ENCODE measurements around the gene RPUSD1.
"Not testable (repeated sequence)": the region's sequence is repeated elsewhere in the genome, so short reads cannot be mapped to it uniquely, and the experiment has no call there.

RPUSD1 gene

DNA sequence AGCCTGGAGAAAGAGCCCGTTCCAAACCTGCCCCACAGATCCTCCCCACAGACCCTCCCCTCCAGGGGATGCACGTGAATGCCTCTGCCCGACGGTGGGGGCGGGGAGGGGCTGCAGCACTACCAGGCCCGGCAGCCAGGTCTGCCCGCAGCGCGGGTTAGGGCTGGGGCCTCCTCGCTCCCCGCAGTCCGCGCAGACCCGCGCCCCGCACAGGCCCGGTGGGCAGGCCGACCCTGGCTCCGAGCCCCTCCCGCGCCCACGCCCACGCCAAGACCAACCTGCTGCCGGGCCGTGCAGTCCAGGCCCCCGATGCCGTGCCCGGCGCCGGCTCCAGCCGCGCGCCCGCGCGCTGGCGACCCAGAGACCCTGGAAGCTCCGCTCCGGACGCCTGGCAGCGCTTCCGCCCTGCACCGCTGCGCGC is at the start of gene RPUSD1:
TSS of gene RPUSD1 (minus strand) at position 404 of the 421 bp plus-strand sequence. CDS start 644 bp downstream, outside the sequence.
- TF ChIP-seq, protein P1, sequence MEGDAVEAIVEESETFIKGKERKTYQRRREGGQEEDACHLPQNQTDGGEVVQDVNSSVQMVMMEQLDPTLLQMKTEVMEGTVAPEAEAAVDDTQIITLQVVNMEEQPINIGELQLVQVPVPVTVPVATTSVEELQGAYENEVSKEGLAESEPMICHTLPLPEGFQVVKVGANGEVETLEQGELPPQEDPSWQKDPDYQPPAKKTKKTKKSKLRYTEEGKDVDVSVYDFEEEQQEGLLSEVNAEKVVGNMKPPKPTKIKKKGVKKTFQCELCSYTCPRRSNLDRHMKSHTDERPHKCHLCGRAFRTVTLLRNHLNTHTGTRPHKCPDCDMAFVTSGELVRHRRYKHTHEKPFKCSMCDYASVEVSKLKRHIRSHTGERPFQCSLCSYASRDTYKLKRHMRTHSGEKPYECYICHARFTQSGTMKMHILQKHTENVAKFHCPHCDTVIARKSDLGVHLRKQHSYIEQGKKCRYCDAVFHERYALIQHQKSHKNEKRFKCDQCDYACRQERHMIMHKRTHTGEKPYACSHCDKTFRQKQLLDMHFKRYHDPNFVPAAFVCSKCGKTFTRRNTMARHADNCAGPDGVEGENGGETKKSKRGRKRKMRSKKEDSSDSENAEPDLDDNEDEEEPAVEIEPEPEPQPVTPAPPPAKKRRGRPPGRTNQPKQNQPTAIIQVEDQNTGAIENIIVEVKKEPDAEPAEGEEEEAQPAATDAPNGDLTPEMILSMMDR (IDR thresholded peaks at IDR 0.05), result no peak
- peak within 1 kb of the TSS; percentile 54 to 85 for H3K27ac ChIP-seq
- H3K4me3 ChIP-seq, result peak within 1 kb of the TSS; percentile 100
- DNase-seq (ENCODE audit: low spot score), result no peak

DNA sequence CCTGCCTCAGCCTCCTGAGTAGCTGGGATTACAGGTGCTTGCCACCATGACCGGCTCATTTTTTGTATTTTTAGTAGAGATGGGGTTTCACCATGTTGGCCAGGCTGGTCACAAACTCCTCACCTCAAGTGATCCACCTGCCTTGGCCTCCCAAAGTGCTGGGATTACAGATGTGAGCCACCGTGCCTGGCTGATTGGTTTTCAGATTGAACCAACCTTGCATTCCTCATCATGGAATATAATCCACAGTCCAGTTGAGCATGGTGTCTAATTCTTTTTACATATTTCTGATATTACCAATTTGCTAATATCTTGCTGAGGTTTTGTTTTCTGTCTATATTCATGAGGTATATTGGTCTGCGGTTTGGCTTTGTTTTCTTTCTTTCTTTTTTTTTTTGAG is 48.6 kb upstream of the RPUSD1 start:
- not testable (repeated sequence) for DNase-seq (ENCODE audit: low spot score); H3K27ac ChIP-seq; H3K4me3 ChIP-seq

DNA sequence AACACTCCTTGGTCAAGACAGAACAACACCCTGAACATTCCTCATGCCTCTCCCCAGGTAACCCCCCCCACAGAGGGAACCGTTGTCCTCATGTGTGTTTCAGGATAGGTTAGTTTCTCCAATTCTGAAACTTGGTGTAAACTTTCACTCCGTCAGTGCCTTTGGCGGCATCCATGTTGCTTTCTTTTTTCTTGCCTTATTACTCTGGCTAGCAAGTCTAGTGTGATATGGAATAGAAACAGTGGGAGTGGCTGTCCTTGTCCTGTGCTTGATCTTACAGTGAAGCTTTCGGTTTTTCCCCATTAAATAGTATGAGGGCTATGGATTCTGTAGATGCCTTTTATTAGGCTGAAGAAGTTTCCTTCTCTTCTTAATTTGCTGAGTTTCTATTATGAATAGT is 48.0 kb upstream of the RPUSD1 start:
- no peak overlapping the region for H3K27ac ChIP-seq
- H3K4me3 ChIP-seq, result no peak overlapping the region
- TF ChIP-seq, protein P1 (IDR thresholded peaks at IDR 0.05), result no peak
- no peak for DNase-seq (ENCODE audit: low spot score)

DNA sequence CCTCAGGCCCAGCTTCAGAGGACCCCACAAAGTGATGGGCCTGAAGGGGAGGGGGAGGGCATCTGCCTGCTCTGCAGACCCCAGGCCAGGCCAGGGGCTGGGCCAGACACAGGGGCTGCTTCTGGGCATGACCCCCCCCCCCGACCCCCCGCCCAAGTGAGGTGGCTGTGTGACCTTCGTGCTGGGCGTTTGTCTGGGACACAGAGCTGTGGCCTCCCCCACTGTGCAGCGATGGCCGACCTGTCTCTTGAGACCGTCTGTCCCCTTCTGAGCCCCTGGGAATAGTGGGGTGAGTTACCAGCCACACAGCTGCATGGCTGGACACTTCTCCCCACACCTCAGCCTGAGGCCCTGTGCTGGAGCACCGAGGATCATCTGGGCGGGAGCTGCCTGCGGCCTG is 47.2 kb upstream of the RPUSD1 start:
- Histone ChIP-seq H3K27ac (no peak overlapping the region), H3K4me3 (no peak overlapping the region)
- TF ChIP-seq, protein P1 (IDR thresholded peaks at IDR 0.05), result no peak
- DNase-seq (ENCODE audit: low spot score), result no peak

DNA sequence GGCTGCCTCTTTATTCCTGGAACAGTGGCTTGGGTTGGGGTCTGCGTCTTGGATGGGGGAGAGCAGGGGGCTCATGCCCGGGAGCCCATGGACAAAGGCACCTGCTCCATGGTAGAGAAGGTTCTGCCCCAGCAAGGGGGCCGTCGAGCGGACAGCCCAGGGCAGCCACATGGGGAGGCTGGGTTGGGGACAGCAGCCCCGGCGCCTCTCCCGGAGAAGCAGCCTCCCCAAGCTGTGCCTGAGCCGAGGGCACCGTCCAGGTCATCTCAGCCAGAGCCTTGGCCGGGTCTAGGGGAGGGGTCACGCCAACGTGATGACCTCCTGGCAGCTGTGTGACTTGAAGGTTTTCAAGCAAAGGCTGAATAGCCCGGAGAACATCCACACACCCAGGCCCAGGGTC is 45.2 kb upstream of the RPUSD1 start:
- no peak for DNase-seq (ENCODE audit: low spot score)
- Histone ChIP-seq H3K27ac (no peak overlapping the region), H3K4me3 (no peak overlapping the region)
- TF ChIP-seq, protein P1 (IDR thresholded peaks at IDR 0.05), result no peak

DNA sequence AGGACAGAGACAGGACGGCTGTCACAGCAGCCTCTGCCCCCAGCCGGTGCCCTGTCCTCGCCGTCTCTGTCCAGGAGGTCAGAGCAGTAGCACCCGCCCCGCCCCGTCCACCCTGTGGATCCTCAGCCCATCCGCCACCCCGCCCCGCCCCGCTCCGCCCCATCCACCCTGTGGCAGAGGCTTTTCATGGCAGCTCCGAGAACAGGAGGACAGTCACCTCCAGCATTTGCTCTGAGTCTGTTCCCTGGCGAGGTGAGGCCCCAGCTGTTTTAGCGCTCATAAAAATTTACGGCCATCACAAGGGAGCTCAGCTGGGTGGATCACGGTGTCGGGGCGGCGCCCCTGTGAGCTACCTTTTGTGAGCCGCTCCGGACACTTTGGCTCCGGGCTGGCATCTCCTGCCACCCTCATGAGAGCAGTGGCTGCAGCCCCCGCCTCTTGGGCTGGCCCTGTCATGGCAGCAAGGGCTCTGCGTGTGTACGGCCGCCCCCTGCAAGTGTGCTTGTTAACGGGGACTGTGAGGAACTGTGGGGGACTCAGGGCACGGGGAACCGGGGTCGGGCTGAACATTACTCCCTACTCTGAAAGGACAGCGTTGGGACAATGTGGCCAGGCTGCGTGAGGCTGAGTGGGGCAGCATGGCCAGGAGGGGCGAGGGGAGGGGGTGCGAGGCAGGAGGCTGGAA is 44.6 kb upstream of the RPUSD1 start:
- DNase-seq (ENCODE audit: low spot score), result no peak
- TF ChIP-seq, protein P1 (IDR thresholded peaks at IDR 0.05), result no peak
- no peak overlapping the region for H3K27ac ChIP-seq

GRCh38 chr16:831571-832413 is 43.6 kb upstream of the RPUSD1 start:
- TF ChIP-seq, protein P1 (IDR thresholded peaks at IDR 0.05), result no peak
- DNase-seq (ENCODE audit: low spot score), result no peak
- H3K27ac ChIP-seq, result no peak overlapping the region
- no peak overlapping the region for H3K4me3 ChIP-seq

More for the DNA sequence above, 44.6 kb upstream of the RPUSD1 start:
- no peak overlapping the region for H3K4me3 ChIP-seq
